ENCODE measurements around the gene LRFN2. TPM values are rescaled to one million over a fixed set of nuclear protein-coding genes. Genes with fewer than 3 reads are reported as not detected.

Gene LRFN2
- total and polyA plus RNA-seq, 2 of the 8 experiments (the other 6 are each of a cell fraction or from before 2014, with no cell fraction given), result 2.3 TPM

DNA sequence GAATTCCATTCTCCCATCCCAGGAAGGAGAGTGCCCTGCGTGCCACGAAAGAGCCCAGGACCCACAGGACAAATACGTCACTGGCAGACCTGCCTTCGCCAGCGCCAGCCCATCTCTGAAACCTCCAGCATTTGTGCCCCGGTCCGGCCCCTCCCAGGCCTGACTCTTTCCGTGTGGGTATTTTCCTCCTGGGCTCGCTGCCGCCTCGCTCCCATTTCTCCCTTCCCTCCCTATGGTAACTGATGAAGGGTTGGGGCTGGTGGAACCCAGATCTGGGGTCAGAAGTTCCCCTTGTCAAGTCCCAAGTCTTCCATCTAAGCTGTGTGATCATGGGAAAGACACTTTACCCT is 208.5 kb downstream of the LRFN2 start (continued):
- TF ChIP-seq, protein P1, sequence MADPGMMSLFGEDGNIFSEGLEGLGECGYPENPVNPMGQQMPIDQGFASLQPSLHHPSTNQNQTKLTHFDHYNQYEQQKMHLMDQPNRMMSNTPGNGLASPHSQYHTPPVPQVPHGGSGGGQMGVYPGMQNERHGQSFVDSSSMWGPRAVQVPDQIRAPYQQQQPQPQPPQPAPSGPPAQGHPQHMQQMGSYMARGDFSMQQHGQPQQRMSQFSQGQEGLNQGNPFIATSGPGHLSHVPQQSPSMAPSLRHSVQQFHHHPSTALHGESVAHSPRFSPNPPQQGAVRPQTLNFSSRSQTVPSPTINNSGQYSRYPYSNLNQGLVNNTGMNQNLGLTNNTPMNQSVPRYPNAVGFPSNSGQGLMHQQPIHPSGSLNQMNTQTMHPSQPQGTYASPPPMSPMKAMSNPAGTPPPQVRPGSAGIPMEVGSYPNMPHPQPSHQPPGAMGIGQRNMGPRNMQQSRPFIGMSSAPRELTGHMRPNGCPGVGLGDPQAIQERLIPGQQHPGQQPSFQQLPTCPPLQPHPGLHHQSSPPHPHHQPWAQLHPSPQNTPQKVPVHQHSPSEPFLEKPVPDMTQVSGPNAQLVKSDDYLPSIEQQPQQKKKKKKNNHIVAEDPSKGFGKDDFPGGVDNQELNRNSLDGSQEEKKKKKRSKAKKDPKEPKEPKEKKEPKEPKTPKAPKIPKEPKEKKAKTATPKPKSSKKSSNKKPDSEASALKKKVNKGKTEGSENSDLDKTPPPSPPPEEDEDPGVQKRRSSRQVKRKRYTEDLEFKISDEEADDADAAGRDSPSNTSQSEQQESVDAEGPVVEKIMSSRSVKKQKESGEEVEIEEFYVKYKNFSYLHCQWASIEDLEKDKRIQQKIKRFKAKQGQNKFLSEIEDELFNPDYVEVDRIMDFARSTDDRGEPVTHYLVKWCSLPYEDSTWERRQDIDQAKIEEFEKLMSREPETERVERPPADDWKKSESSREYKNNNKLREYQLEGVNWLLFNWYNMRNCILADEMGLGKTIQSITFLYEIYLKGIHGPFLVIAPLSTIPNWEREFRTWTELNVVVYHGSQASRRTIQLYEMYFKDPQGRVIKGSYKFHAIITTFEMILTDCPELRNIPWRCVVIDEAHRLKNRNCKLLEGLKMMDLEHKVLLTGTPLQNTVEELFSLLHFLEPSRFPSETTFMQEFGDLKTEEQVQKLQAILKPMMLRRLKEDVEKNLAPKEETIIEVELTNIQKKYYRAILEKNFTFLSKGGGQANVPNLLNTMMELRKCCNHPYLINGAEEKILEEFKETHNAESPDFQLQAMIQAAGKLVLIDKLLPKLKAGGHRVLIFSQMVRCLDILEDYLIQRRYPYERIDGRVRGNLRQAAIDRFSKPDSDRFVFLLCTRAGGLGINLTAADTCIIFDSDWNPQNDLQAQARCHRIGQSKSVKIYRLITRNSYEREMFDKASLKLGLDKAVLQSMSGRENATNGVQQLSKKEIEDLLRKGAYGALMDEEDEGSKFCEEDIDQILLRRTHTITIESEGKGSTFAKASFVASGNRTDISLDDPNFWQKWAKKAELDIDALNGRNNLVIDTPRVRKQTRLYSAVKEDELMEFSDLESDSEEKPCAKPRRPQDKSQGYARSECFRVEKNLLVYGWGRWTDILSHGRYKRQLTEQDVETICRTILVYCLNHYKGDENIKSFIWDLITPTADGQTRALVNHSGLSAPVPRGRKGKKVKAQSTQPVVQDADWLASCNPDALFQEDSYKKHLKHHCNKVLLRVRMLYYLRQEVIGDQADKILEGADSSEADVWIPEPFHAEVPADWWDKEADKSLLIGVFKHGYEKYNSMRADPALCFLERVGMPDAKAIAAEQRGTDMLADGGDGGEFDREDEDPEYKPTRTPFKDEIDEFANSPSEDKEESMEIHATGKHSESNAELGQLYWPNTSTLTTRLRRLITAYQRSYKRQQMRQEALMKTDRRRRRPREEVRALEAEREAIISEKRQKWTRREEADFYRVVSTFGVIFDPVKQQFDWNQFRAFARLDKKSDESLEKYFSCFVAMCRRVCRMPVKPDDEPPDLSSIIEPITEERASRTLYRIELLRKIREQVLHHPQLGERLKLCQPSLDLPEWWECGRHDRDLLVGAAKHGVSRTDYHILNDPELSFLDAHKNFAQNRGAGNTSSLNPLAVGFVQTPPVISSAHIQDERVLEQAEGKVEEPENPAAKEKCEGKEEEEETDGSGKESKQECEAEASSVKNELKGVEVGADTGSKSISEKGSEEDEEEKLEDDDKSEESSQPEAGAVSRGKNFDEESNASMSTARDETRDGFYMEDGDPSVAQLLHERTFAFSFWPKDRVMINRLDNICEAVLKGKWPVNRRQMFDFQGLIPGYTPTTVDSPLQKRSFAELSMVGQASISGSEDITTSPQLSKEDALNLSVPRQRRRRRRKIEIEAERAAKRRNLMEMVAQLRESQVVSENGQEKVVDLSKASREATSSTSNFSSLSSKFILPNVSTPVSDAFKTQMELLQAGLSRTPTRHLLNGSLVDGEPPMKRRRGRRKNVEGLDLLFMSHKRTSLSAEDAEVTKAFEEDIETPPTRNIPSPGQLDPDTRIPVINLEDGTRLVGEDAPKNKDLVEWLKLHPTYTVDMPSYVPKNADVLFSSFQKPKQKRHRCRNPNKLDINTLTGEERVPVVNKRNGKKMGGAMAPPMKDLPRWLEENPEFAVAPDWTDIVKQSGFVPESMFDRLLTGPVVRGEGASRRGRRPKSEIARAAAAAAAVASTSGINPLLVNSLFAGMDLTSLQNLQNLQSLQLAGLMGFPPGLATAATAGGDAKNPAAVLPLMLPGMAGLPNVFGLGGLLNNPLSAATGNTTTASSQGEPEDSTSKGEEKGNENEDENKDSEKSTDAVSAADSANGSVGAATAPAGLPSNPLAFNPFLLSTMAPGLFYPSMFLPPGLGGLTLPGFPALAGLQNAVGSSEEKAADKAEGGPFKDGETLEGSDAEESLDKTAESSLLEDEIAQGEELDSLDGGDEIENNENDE (IDR thresholded peaks at IDR 0.05; ENCODE audit: insufficient replicate concordance, low read length), result no peak
- TF ChIP-seq SP2 (IDR thresholded peaks at IDR 0.05; ENCODE audit: low read length) (no peak), ZNF274 (IDR thresholded peaks at IDR 0.05; ENCODE audit: borderline replicate concordance, extremely low read depth, low read length) (no peak)

Measured in H1 (cell line).